Esophagus muscularis mucosa (tissue), 4 donors: ENCODE data around the gene AARSD1. TPM values are rescaled to one million over a fixed set of nuclear protein-coding genes. Genes with fewer than 3 reads are reported as not detected.

Experiments used
- DNase-seq: peaks from one replicate; pipeline ENCODE4 v3.0.0-alpha.2; 2017; ENCODE audit errors: extremely low spot score
- H3K27ac ChIP-seq, 4 donors: fragments of 200-600 bp; sonication (generic); replicated peaks in 1 of 4; 1 replicate in 3 of 4; 2 replicates in 1 of 4; pipeline ENCODE4 v1.5.1; 2016 to 2019; ENCODE audit warnings: mild to moderate bottlenecking in 1 of 4
- H3K27me3 ChIP-seq, 4 donors: fragments of 200-600 bp; sonication (generic); one replicate each; pipeline versions ENCODE4 v1.5.1 to v1.6.0; 2016 to 2019
- H3K36me3 ChIP-seq, 4 donors: fragments of 200-600 bp; sonication (generic); one replicate each; pipeline ENCODE4 v1.5.1; 2016 to 2019
- H3K4me1 ChIP-seq, 4 donors: fragments of 200-600 bp; sonication (generic); one replicate each; pipeline ENCODE4 v1.5.1; 2016 to 2019
- H3K4me3 ChIP-seq, 4 donors: fragments of 200-600 bp; sonication (generic); 1 replicate in 2 of 4; 2 replicates in 2 of 4; pipeline ENCODE4 v1.5.1; 2016 to 2019; ENCODE audit warnings: mild to moderate bottlenecking in 4 of 4, moderate library complexity in 1 of 4
- H3K9me3 ChIP-seq, 4 donors: fragments of 200-600 bp; sonication (generic); 1 replicate in 3 of 4; 2 replicates in 1 of 4; pipeline ENCODE4 v1.5.1; 2016 to 2019
- EP300 ChIP-seq: sonication (generic); formaldehyde crosslinking; IDR thresholded peaks from one replicate; pipeline ENCODE4 v1.6.1; 2017; ENCODE audit warnings: antibody characterized with exemption
- POLR2A ChIP-seq: fragments of 450-650 bp; IDR thresholded peaks from one replicate; pipeline ENCODE4 v1.6.1; 2017; ENCODE audit warnings: antibody characterized with exemption, moderate library complexity, mild to moderate bottlenecking, low read depth
- POLR2AphosphoS5 ChIP-seq, 2 donors: sonication (generic); formaldehyde crosslinking; IDR thresholded peaks; one replicate each; pipeline ENCODE4 v1.6.1; 2017; ENCODE audit warnings: antibody characterized with exemption in 2 of 2
- WGBS: methylation state at CpG from one replicate; pipeline ENCODE4 v1.1.5; 2018; 5-methylcytosine and 5-hydroxymethylcytosine counted together
- intact Hi-C: fragments of 100-400 bp; cut with DNase I; formaldehyde crosslinking; loops from one replicate; pipeline ENCODE4 v1.15.1; 2023
- small RNA-seq, 3 donors: library from RNA; depleted of rRNA; stranded (forward); fragments of <200 nt; gene quantifications; one replicate each; pipeline ENCODE3, GENCODE V24; 2016
- total RNA-seq, 4 donors: library from RNA; depleted of rRNA; stranded (reverse); fragments of >200 nt; gene quantifications; one replicate each; pipeline versions ENCODE4 v1.1.0 to v1.2.1, GENCODE V29; 2016
- TF ChIP-seq, protein P1 (sequence below), 3 experiments: fragments of 200-600 bp in 2 of 3; fragments of 450-650 bp in 1 of 3; sonication (generic) in 2 of 3; IDR thresholded peaks; one replicate each; pipeline ENCODE4 v1.5.1; 2017 to 2019; ENCODE audit warnings: antibody characterized with exemption in 3 of 3, mild to moderate bottlenecking in 2 of 3, moderate library complexity in 1 of 3

Gene AARSD1
- total RNA-seq, 4 donors from 2014 or later: 21.9 to 35.7 (median 26.8) TPM

DNA sequence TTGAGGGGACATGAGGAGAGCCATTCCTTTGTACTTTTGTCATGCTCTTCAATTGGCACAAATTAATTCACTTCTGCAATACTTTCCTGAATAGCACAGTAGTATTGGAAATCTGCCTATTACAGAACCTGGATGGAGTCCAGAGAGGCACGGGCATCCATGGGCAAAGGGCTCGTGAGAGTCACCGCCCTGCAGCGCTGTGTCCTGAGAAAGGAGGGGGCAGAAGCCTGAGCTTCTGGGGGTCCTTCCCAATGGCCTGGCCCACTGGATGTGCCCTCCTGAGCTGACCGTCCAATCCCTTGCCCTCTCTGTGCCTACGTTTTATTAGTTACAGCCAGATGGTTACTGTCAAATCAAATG lies 60.2 kb downstream of the AARSD1 start:
- no peak for TF ChIP-seq POLR2A
- DNase-seq: no peak
- no peaks in the 10 kb centered on the region for H3K27me3 ChIP-seq
- intact Hi-C loops: no loop called here
- H3K4me3 ChIP-seq: no peak overlapping the region
- H3K27ac ChIP-seq: no peak overlapping the region
- no peaks in the 10 kb centered on the region for H3K4me1 ChIP-seq
- 80% methylated on average over 6 of the region's 6 CpGs for WGBS
- H3K9me3 ChIP-seq: no peaks in the 10 kb centered on the region
- H3K36me3 ChIP-seq: no peaks in the 10 kb centered on the region

DNA sequence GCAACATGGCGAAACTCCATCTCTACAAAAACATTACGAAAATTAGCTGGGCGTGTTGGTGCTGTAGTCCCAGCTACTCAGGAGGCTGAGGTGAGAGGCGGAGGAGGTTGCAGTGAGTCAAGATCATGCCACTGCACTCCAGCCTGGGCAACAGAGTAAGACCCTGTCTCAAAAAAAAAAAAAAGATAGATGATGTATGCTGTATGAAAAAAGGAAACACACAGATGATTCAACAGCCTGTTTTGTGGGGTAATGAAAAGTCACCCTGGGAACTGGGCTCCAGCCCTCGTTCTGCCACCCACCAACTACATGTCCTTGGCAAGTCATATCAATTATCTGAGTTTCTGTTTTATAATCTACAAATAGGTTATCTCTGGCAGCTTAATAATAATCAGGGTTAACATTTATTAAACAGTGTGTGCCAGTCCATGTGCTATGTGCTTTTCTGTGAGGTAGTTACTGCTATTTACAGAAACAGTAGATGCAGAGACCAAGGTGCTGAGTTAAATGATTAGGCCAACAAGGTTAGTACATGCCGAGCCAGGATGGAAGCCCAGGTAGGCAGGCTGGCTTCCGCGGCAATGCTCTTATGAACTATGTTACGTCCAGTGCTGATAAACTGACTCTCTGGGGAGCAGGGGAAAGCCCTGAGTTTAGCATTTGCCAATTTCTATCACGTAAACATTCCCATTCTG lies 62.6 kb downstream of the AARSD1 start:
- Histone ChIP-seq H3K4me1 (no peaks in the 10 kb centered on the region), H3K36me3 (no peaks in the 10 kb centered on the region), H3K9me3 (no peaks in the 10 kb centered on the region), H3K4me3 (no peak overlapping the region), H3K27me3 (no peaks in the 10 kb centered on the region), H3K27ac (no peak overlapping the region)
- intact Hi-C loops: no loop called here
- WGBS: 81% methylated on average over 10 of the region's 10 CpGs
- no peak for DNase-seq
- TF ChIP-seq, protein P1, sequence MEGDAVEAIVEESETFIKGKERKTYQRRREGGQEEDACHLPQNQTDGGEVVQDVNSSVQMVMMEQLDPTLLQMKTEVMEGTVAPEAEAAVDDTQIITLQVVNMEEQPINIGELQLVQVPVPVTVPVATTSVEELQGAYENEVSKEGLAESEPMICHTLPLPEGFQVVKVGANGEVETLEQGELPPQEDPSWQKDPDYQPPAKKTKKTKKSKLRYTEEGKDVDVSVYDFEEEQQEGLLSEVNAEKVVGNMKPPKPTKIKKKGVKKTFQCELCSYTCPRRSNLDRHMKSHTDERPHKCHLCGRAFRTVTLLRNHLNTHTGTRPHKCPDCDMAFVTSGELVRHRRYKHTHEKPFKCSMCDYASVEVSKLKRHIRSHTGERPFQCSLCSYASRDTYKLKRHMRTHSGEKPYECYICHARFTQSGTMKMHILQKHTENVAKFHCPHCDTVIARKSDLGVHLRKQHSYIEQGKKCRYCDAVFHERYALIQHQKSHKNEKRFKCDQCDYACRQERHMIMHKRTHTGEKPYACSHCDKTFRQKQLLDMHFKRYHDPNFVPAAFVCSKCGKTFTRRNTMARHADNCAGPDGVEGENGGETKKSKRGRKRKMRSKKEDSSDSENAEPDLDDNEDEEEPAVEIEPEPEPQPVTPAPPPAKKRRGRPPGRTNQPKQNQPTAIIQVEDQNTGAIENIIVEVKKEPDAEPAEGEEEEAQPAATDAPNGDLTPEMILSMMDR (IDR thresholded peaks at IDR 0.05): no peak
- no peak for TF ChIP-seq POLR2AphosphoS5 (IDR thresholded peaks at IDR 0.05)
- no peak for TF ChIP-seq EP300
- TF ChIP-seq POLR2A: no peak

Small RNA genes within 50 kb of the gene (small RNA-seq; reads per million reads assigned to genes)
- gene AARSD1 (0 reads per million in 3 donors), gene RF00561 (0 reads per million in 3 donors)

Other genes with a start within 250 kb of the AARSD1 start
- gene EZH1, start 219.4 kb downstream of the AARSD1 start, total RNA-seq: 10 to 100 TPM; 40.6 to 68.2 (median 54.6) TPM
- gene RAMP2, start 203.2 kb downstream of the AARSD1 start, total RNA-seq: 10 to 100 TPM; 19.5 to 45.2 (median 34.2) TPM
- 10 to 100 TPM; 34.5 to 43.9 (median 38.0) TPM for gene VPS25, start 191.0 kb downstream of the AARSD1 start, total RNA-seq
- 1 to 10 TPM in 3 of 4 donors, under 1 TPM in 1; 0.50 to 2.9 (median 2.1) TPM for gene WNK4, start 183.8 kb downstream of the AARSD1 start, total RNA-seq
- gene COA3, start 165.8 kb downstream of the AARSD1 start, total RNA-seq: 10 to 100 TPM; 65.9 to 74.6 (median 68.3) TPM
- 1 to 10 TPM in 1 of 4 donors, under 1 TPM in 2, not detected in 1; 0.50 to 3.9 (median 0.57) TPM for gene CNTD1, start 165.6 kb downstream of the AARSD1 start, total RNA-seq
- 100 to 1,000 TPM; 165 to 293 (median 237) TPM for gene BECN1, start 140.2 kb downstream of the AARSD1 start, total RNA-seq
- gene PSME3, start 131.1 kb downstream of the AARSD1 start, total RNA-seq: 10 to 100 TPM; 68.9 to 91.5 (median 77.2) TPM
- gene AOC2, start 119.9 kb downstream of the AARSD1 start, total RNA-seq: 1 to 10 TPM in 3 of 4 donors, under 1 TPM in 1; 0.66 to 2.0 (median 1.4) TPM
- 100 to 1,000 TPM in 3 of 4 donors, 10 to 100 TPM in 1; 89.0 to 242 (median 118) TPM for gene AOC3, start 113.3 kb downstream of the AARSD1 start, total RNA-seq
- gene G6PC1, start 63.7 kb downstream of the AARSD1 start, total RNA-seq: under 1 TPM in 1 of 4 donors, not detected in 3; 0.06 TPM
- 10 to 100 TPM in 3 of 4 donors, 1 to 10 TPM in 1; 7.8 to 18.3 (median 13.1) TPM for gene PTGES3L, start 15.6 kb upstream of the AARSD1 start, total RNA-seq
- 10 to 100 TPM; 13.3 to 19.1 (median 16.5) TPM for gene RUNDC1, start 16.1 kb upstream of the AARSD1 start, total RNA-seq
- gene RPL27, start 34.0 kb upstream of the AARSD1 start, total RNA-seq: 1,000 to 10,000 TPM; 1,126 to 2,755 (median 1,417) TPM
- gene IFI35, start 42.3 kb upstream of the AARSD1 start, total RNA-seq: 10 to 100 TPM; 21.2 to 36.1 (median 28.8) TPM
- 100 to 1,000 TPM; 106 to 190 (median 139) TPM for gene VAT1, start 57.9 kb upstream of the AARSD1 start, total RNA-seq
- gene RND2, start 60.8 kb upstream of the AARSD1 start, total RNA-seq: 1 to 10 TPM; 2.7 to 3.2 (median 2.8) TPM
- gene BRCA1, start 160.9 kb upstream of the AARSD1 start, total RNA-seq: 1 to 10 TPM; 3.1 to 7.6 (median 4.7) TPM
- gene NBR1, start 206.8 kb upstream of the AARSD1 start, total RNA-seq: 100 to 1,000 TPM in 3 of 4 donors, 10 to 100 TPM in 1; 83.3 to 156 (median 104) TPM
- gene TMEM106A, start 247.4 kb upstream of the AARSD1 start, total RNA-seq: 1 to 10 TPM; 3.3 to 6.2 (median 3.7) TPM